GM18909 (cell line): Measurements from ENCODE around the gene ACSL1.
"Not testable (repeated sequence)": the region's sequence is repeated elsewhere in the genome, so short reads cannot be mapped to it uniquely, and the experiment has no call there.

ENCODE experiments used
- ATAC-seq: cut with Tn5 transposase; IDR thresholded peaks from one replicate; pipeline ENCODE4 v1.9.1; 2021; ENCODE audit warnings: mild to moderate bottlenecking; ENCODE audit not compliant: unreplicated experiment, poor library complexity

Gene ACSL1

GRCh38 chr4:184843984-184844554 is 18.3 kb upstream of the ACSL1 start:
- ATAC-seq = no peak

GRCh38 chr4:184839075-184839399 is 13.3 kb upstream of the ACSL1 start:
- not testable (repeated sequence) for ATAC-seq

- no peak for ATAC-seq
These were observed 12.7 kb upstream of the ACSL1 start for GRCh38 chr4:184838249-184839074.

GRCh38 chr4:184836613-184837012 is 10.8 kb upstream of the ACSL1 start:
- ATAC-seq = no peak

GRCh38 chr4:184833046-184833838 is 7.5 kb upstream of the ACSL1 start:
- ATAC-seq = no peak

GRCh38 chr4:184831153-184831552 is 5.4 kb upstream of the ACSL1 start:
- ATAC-seq = no peak

GRCh38 chr4:184826691-184827270 is 1.0 kb upstream of the ACSL1 start:
- ATAC-seq = peak; percentile 13

GRCh38 chr4:184825141-184825895 is 450 bp downstream of the ACSL1 start:
- peak; percentile 35 for ATAC-seq

- ATAC-seq = no peak
These were observed 1.0 kb downstream of the ACSL1 start for GRCh38 chr4:184824776-184825084.

- ATAC-seq = no peak
These were observed 1.5 kb downstream of the ACSL1 start for GRCh38 chr4:184824081-184824775.

GRCh38 chr4:184823014-184823413 is 2.8 kb downstream of the ACSL1 start:
- no peak for ATAC-seq

GRCh38 chr4:184822356-184822755 is 3.4 kb downstream of the ACSL1 start:
- no peak for ATAC-seq

- no peak for ATAC-seq
These were observed 4.5 kb downstream of the ACSL1 start for GRCh38 chr4:184821242-184821641.

- no peak for ATAC-seq
These were observed 6.0 kb downstream of the ACSL1 start for GRCh38 chr4:184819786-184820185.

- peak; percentile 43 for ATAC-seq
These were observed 7.6 kb downstream of the ACSL1 start for GRCh38 chr4:184818216-184818564.

GRCh38 chr4:184817494-184818215 is 8.1 kb downstream of the ACSL1 start:
- ATAC-seq = peak; percentile 2

GRCh38 chr4:184816962-184817361 is 8.8 kb downstream of the ACSL1 start:
- no peak for ATAC-seq

- ATAC-seq = peak; percentile 82
These were observed 10.5 kb downstream of the ACSL1 start for GRCh38 chr4:184815046-184815877.
